Transverse colon (tissue), 4 donors: ENCODE measurements around the gene TMEM117. TPM values are rescaled to one million over a fixed set of nuclear protein-coding genes. Genes with fewer than 3 reads are reported as not detected.

Experiments
- DNase-seq: peaks from one replicate; pipeline ENCODE4 v3.0.0-alpha.2; 2019
- H3K27ac ChIP-seq, 4 donors: fragments of 200-600 bp; sonication (generic); 2 replicates each; pipeline ENCODE4 v1.5.1; 2016 to 2018; ENCODE audit warnings: inconsistent platforms in 4 of 4
- H3K27me3 ChIP-seq: fragments of 200-600 bp; sonication (generic); 2 replicates; pipeline ENCODE4 v1.5.1; 2017; ENCODE audit warnings: inconsistent platforms
- H3K36me3 ChIP-seq, 4 donors: fragments of 200-600 bp; sonication (generic); 2 replicates each; pipeline ENCODE4 v1.5.1; 2017 to 2019; ENCODE audit warnings: inconsistent platforms in 4 of 4
- H3K4me1 ChIP-seq, 4 donors: fragments of 200-600 bp; sonication (generic); 2 replicates each; pipeline ENCODE4 v1.5.1; 2017 to 2020; ENCODE audit warnings: inconsistent platforms in 4 of 4
- H3K4me3 ChIP-seq, 4 donors: fragments of 200-600 bp; sonication (generic); 1 replicate in 1 of 4; 2 replicates in 3 of 4; pipeline versions ENCODE4 v1.5.1 to v1.6.1; 2017 to 2019; ENCODE audit warnings: inconsistent platforms in 4 of 4
- H3K9me3 ChIP-seq, 2 donors: fragments of 200-600 bp; sonication (generic); 2 replicates each; pipeline ENCODE4 v1.5.1; 2017 to 2019; ENCODE audit warnings: inconsistent platforms in 2 of 2
- CTCF ChIP-seq, 5 experiments: fragments of 200-600 bp in 3 of 5; fragments of 450-650 bp in 2 of 5; sonication (generic) in 3 of 5; IDR thresholded peaks; 1 replicate in 2 of 5; 2 replicates in 3 of 5; pipeline ENCODE4 v1.5.1; 2016 to 2017; ENCODE audit warnings: antibody characterized with exemption in 5 of 5, inconsistent platforms in 3 of 5, mild to moderate bottlenecking in 2 of 5, moderate library complexity in 1 of 5
- EP300 ChIP-seq: sonication (generic); formaldehyde crosslinking; IDR thresholded peaks from one replicate; pipeline ENCODE4 v1.6.1; 2017; ENCODE audit warnings: antibody characterized with exemption, low read depth
- POLR2A ChIP-seq: fragments of 450-650 bp; IDR thresholded peaks from one replicate; pipeline ENCODE4 v1.6.1; 2016; ENCODE audit warnings: antibody characterized with exemption, mild to moderate bottlenecking, moderate library complexity
- POLR2AphosphoS5 ChIP-seq, 3 donors: sonication (generic); formaldehyde crosslinking; IDR thresholded peaks; one replicate each; pipeline ENCODE4 v1.6.1; 2016; ENCODE audit warnings: antibody characterized with exemption in 3 of 3
- WGBS, 2 donors: methylation state at CpG; one replicate each; pipeline ENCODE4 v1.1.5; 2018; ENCODE audit warnings: low coverage in 1 of 2; 5-methylcytosine and 5-hydroxymethylcytosine counted together
- in situ Hi-C, 4 donors: fragments of 200-750 bp; cut with MboI; loops; one replicate each; pipeline versions ENCODE4 v1.15.0 to v1.15.1; 2017; ENCODE audit warnings: low sequenced_read_pairs in 3 of 4, low pct_ligation_motif_present in 1 of 4, low pct_unique_long_range_greater_than_20kb in 1 of 4
- intact Hi-C: fragments of 100-400 bp; cut with DNase I; formaldehyde crosslinking; loops from one replicate; pipeline ENCODE4 v1.15.1; 2023; ENCODE audit warnings: low total_unique reads
- total RNA-seq, 4 donors: library from RNA; depleted of rRNA; stranded (reverse); fragments of >200 nt; gene quantifications; one replicate each; pipeline ENCODE4 v1.1.0, GENCODE V29; 2016

Gene TMEM117
- total RNA-seq, 4 donors from 2014 or later = 0.40 to 92.8 (median 25.6) TPM

- no peaks in the 10 kb centered on the region for H3K27me3 ChIP-seq
- H3K9me3 ChIP-seq = no peaks in the 10 kb centered on the region
- H3K27ac ChIP-seq = no peak overlapping the region
- intact Hi-C loops (no loop called here), in situ Hi-C loops (no loop called here)
- TF ChIP-seq CTCF (IDR thresholded peaks at IDR 0.05) = no peak
- TF ChIP-seq POLR2AphosphoS5 (IDR thresholded peaks at IDR 0.05) = no peak
- no peak for TF ChIP-seq EP300
- TF ChIP-seq POLR2A = no peak
- no peaks in the 10 kb centered on the region for H3K4me1 ChIP-seq
- no peak for DNase-seq
- no peak overlapping the region for H3K4me3 ChIP-seq
- 70 to 100% methylated on average over 1 to 2 of the region's 2 CpGs for WGBS, 2 donors
- H3K36me3 ChIP-seq = no peaks in the 10 kb centered on the region
Measured at GRCh38 chr12:43942379-43942778, 106.5 kb downstream of the TMEM117 start.

GRCh38 chr12:43945983-43946382 lies 110.1 kb downstream of the TMEM117 start:
- no peak for DNase-seq
- no peaks in the 10 kb centered on the region for H3K27me3 ChIP-seq
- no peaks in the 10 kb centered on the region for H3K36me3 ChIP-seq
- intact Hi-C loops = no loop called here
- TF ChIP-seq CTCF (IDR thresholded peaks at IDR 0.05) (no peak), POLR2A (no peak)
- no peaks in the 10 kb centered on the region for H3K9me3 ChIP-seq
- WGBS, 2 donors = 79 to 94% methylated on average over 1 of the region's 1 CpG
- no peak overlapping the region for H3K27ac ChIP-seq
- H3K4me1 ChIP-seq = no peaks in the 10 kb centered on the region
- H3K4me3 ChIP-seq = no peak overlapping the region
- in situ Hi-C loops = no loop called here

- Histone ChIP-seq H3K9me3 (no peaks in the 10 kb centered on the region), H3K36me3 (no peaks in the 10 kb centered on the region), H3K27ac (no peak overlapping the region), H3K4me3 (no peak overlapping the region), H3K4me1 (no peaks in the 10 kb centered on the region), H3K27me3 (no peaks in the 10 kb centered on the region)
- DNase-seq = no peak
- in situ Hi-C loops = no loop called here
- WGBS, 2 donors = 97% methylated on average over 6 of the region's 6 CpGs; no CpG with 5 or more reads in 1 of the 2 donors
- intact Hi-C loops = no loop called here
- TF ChIP-seq POLR2AphosphoS5 (IDR thresholded peaks at IDR 0.05) (no peak), EP300 (no peak), CTCF (IDR thresholded peaks at IDR 0.05) (no peak), POLR2A (no peak)
Measured at GRCh38 chr12:43951286-43951685, 115.4 kb downstream of the TMEM117 start.

DNA sequence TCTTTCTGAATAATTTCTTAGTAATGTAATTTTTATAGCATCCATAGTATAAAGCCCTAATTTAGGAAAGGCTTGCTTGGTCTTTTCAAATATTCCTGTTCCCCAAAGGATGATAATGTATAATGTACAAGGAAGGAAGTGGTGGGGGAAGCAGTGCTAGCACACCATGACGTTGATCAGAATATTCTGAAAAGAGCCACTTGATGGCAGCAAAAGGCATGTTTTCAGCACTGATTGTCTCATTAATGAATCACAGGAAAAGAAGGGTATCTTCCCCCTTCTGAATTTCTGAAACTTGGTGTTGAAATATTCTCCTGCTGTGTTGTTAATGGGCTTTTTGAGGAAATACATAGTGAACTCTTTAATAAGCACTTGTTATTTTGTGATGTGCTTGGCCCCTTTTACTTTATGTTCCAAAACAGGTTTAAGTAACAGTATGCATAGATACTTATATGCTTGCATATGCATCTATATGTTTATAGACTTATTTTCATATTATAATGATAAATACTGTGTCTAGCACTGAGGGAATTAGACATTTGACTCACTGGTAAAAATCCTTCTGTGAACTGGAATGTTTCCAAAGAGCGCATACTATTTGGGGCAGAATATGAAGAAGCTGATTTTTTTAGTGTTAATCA lies 122.0 kb downstream of the TMEM117 start:
- no peak for DNase-seq
- Histone ChIP-seq H3K27me3 (no peaks in the 10 kb centered on the region), H3K27ac (no peak overlapping the region), H3K9me3 (no peaks in the 10 kb centered on the region), H3K4me1 (no peaks in the 10 kb centered on the region), H3K36me3 (no peaks in the 10 kb centered on the region), H3K4me3 (no peak overlapping the region)
- TF ChIP-seq POLR2A = no peak
- peak in 2 of 5 experiments; percentile 11 to 13 for TF ChIP-seq CTCF (IDR thresholded peaks at IDR 0.05)
- intact Hi-C loops (no loop called here), in situ Hi-C loops (no loop called here)
- 50% methylated on average over 2 of the region's 2 CpGs for WGBS, 2 donors
